HuH-7 (cell line): Measurements from ENCODE around the gene DDX24.
"Not testable (repeated sequence)": the region's sequence is repeated elsewhere in the genome, so short reads cannot be mapped to it uniquely, and the experiment has no call there.

Experiments used
- DNase-seq: peaks from one replicate; pipeline ENCODE4 v3.0.0; 2011; ENCODE audit warnings: low spot score

Gene DDX24

GRCh38 chr14:94079891-94080620, 946 bp downstream of the DDX24 start:
- DNase-seq, result no peak

- DNase-seq, result no peak
Observed at GRCh38 chr14:94077823-94078222, 3.2 kb downstream of the DDX24 start.

- DNase-seq, result no peak
Observed at GRCh38 chr14:94077111-94077821, 3.7 kb downstream of the DDX24 start.

- DNase-seq, result no peak
Observed at GRCh38 chr14:94075008-94075407, 6.0 kb downstream of the DDX24 start.

- no peak for DNase-seq
Observed at GRCh38 chr14:94074534-94074933, 6.5 kb downstream of the DDX24 start.

GRCh38 chr14:94072076-94072475, 8.9 kb downstream of the DDX24 start:
- DNase-seq, result not testable (repeated sequence)

- DNase-seq, result no peak
Observed at GRCh38 chr14:94066089-94066676, 14.8 kb downstream of the DDX24 start.

- DNase-seq, result no peak
Observed at GRCh38 chr14:94062344-94062940, 18.6 kb downstream of the DDX24 start.

GRCh38 chr14:94059998-94060397, 21.0 kb downstream of the DDX24 start:
- DNase-seq, result no peak

- no peak for DNase-seq
Observed at GRCh38 chr14:94058674-94059138, 22.3 kb downstream of the DDX24 start.

- no peak for DNase-seq
Observed at GRCh38 chr14:94058128-94058673, 22.8 kb downstream of the DDX24 start.

GRCh38 chr14:94056579-94057308, 24.3 kb downstream of the DDX24 start:
- DNase-seq, result no peak

- no peak for DNase-seq
Observed at GRCh38 chr14:94054936-94055335, 26.1 kb downstream of the DDX24 start.

GRCh38 chr14:94054401-94054800, 26.6 kb downstream of the DDX24 start:
- DNase-seq, result no peak

- no peak for DNase-seq
Observed at GRCh38 chr14:94052662-94053061, 28.3 kb downstream of the DDX24 start.

- DNase-seq, result no peak
Observed at GRCh38 chr14:94052199-94052598, 28.8 kb downstream of the DDX24 start.

GRCh38 chr14:94051779-94052178, 29.2 kb downstream of the DDX24 start:
- DNase-seq, result no peak

GRCh38 chr14:94051115-94051514, 29.9 kb downstream of the DDX24 start:
- DNase-seq, result no peak

GRCh38 chr14:94050231-94050880, 30.6 kb downstream of the DDX24 start:
- DNase-seq, result no peak

GRCh38 chr14:94049625-94050023, 31.4 kb downstream of the DDX24 start:
- no peak for DNase-seq
